ENCODE measurements around the gene USP49.

Gene USP49

DNA sequence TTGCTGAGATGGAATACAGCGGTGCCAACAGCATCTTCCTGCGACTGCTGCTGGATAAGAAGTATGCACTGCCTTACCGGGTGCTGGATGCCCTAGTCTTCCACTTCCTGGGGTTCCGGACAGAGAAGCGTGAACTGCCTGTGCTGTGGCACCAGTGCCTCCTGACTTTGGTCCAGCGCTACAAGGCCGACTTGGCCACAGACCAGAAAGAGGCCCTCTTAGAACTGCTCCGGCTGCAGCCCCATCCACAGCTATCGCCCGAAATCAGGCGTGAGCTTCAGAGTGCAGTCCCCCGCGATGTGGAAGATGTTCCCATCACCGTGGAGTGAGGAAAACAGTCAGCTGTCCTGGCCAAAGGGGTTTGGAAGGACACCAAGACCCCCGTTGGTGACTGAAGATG lies 37.2 kb upstream of the USP49 start:
- Histone ChIP-seq H3K4me3 (ENCODE audit: insufficient read depth, low read length, poor library complexity, severe bottlenecking) (no peak overlapping the region), H3K4me2 (ENCODE audit: low read depth, low read length, poor library complexity, severe bottlenecking) (no peak overlapping the region), H3K79me2 (ENCODE audit: insufficient read depth, low read length) (peaks cover 17% of the 10 kb centered on the region), H3K9me3 (ENCODE audit: insufficient read depth, low read length) (no peaks in the 10 kb centered on the region), H3K9me2 (replicated peaks; ENCODE audit: insufficient read depth, low read length) (no peaks in the 10 kb centered on the region), H3K9ac (ENCODE audit: low read length) (no peak overlapping the region), H3K27me3 (ENCODE audit: low read length) (no peaks in the 10 kb centered on the region), H4K20me1 (ENCODE audit: low read depth, low read length) (no peaks in the 10 kb centered on the region; the same call in 1 of the 2 replicates), H3F3A (ENCODE audit: insufficient read depth) (peaks cover 55% of the 10 kb centered on the region), H2AFZ (ENCODE audit: low read depth, low read length, severe bottlenecking) (no peak overlapping the region), H3K27ac (ENCODE audit: low read depth, low read length) (no peak overlapping the region), H3K36me3 (ENCODE audit: low read length) (peaks cover 41% of the 10 kb centered on the region)
- TF ChIP-seq, protein P1, sequence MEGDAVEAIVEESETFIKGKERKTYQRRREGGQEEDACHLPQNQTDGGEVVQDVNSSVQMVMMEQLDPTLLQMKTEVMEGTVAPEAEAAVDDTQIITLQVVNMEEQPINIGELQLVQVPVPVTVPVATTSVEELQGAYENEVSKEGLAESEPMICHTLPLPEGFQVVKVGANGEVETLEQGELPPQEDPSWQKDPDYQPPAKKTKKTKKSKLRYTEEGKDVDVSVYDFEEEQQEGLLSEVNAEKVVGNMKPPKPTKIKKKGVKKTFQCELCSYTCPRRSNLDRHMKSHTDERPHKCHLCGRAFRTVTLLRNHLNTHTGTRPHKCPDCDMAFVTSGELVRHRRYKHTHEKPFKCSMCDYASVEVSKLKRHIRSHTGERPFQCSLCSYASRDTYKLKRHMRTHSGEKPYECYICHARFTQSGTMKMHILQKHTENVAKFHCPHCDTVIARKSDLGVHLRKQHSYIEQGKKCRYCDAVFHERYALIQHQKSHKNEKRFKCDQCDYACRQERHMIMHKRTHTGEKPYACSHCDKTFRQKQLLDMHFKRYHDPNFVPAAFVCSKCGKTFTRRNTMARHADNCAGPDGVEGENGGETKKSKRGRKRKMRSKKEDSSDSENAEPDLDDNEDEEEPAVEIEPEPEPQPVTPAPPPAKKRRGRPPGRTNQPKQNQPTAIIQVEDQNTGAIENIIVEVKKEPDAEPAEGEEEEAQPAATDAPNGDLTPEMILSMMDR (IDR thresholded peaks at IDR 0.05; ENCODE audit: insufficient read depth, low read length, poor library complexity, severe bottlenecking): no peak
- no peak for TF ChIP-seq EZH2phosphoT487 (conservative IDR thresholded peaks at IDR 0.05; ENCODE audit: low read length)

- H3K27me3 ChIP-seq (ENCODE audit: low read length): no peaks in the 10 kb centered on the region
- H3K36me3 ChIP-seq (ENCODE audit: low read length): peaks cover 45% of the 10 kb centered on the region
- no peak for TF ChIP-seq EZH2phosphoT487 (conservative IDR thresholded peaks at IDR 0.05; ENCODE audit: low read length)
- TF ChIP-seq, protein P1 (IDR thresholded peaks at IDR 0.05; ENCODE audit: insufficient read depth, low read length, poor library complexity, severe bottlenecking): no peak
- no peak overlapping the region for H3K27ac ChIP-seq (ENCODE audit: low read depth, low read length)
- peaks cover 17% of the 10 kb centered on the region for H3K79me2 ChIP-seq (ENCODE audit: insufficient read depth, low read length)
- peaks cover 49% of the 10 kb centered on the region for H3F3A ChIP-seq (ENCODE audit: insufficient read depth)
- no peaks in the 10 kb centered on the region for H3K9me3 ChIP-seq (ENCODE audit: insufficient read depth, low read length)
- H4K20me1 ChIP-seq (ENCODE audit: low read depth, low read length): no peaks in the 10 kb centered on the region; the same call in 1 of the 2 replicates
- no peak overlapping the region for H3K9ac ChIP-seq (ENCODE audit: low read length)
- no peak overlapping the region for H2AFZ ChIP-seq (ENCODE audit: low read depth, low read length, severe bottlenecking)
- H3K4me3 ChIP-seq (ENCODE audit: insufficient read depth, low read length, poor library complexity, severe bottlenecking): no peak overlapping the region
- no peaks in the 10 kb centered on the region for H3K9me2 ChIP-seq (replicated peaks; ENCODE audit: insufficient read depth, low read length)
- H3K4me2 ChIP-seq (ENCODE audit: low read depth, low read length, poor library complexity, severe bottlenecking): no peak overlapping the region
Observed at GRCh38 chr6:41931792-41932191, 36.6 kb upstream of the USP49 start.

- Histone ChIP-seq H3K36me3 (ENCODE audit: low read length) (peaks cover 37% of the 10 kb centered on the region), H3K9me2 (replicated peaks; ENCODE audit: insufficient read depth, low read length) (no peaks in the 10 kb centered on the region), H3K9me3 (ENCODE audit: insufficient read depth, low read length) (no peaks in the 10 kb centered on the region), H3K27ac (ENCODE audit: low read depth, low read length) (no peak overlapping the region), H3F3A (ENCODE audit: insufficient read depth) (peaks cover 36% of the 10 kb centered on the region), H3K79me2 (ENCODE audit: insufficient read depth, low read length) (peaks cover 31% of the 10 kb centered on the region), H3K27me3 (ENCODE audit: low read length) (no peaks in the 10 kb centered on the region), H3K4me2 (ENCODE audit: low read depth, low read length, poor library complexity, severe bottlenecking) (no peak overlapping the region), H3K9ac (ENCODE audit: low read length) (no peak overlapping the region), H2AFZ (ENCODE audit: low read depth, low read length, severe bottlenecking) (no peak overlapping the region), H4K20me1 (ENCODE audit: low read depth, low read length) (peaks cover 2% of the 10 kb centered on the region; the same call in 1 of the 2 replicates), H3K4me3 (ENCODE audit: insufficient read depth, low read length, poor library complexity, severe bottlenecking) (no peak overlapping the region)
- TF ChIP-seq EZH2phosphoT487 (conservative IDR thresholded peaks at IDR 0.05; ENCODE audit: low read length): no peak
- TF ChIP-seq, protein P1 (IDR thresholded peaks at IDR 0.05; ENCODE audit: insufficient read depth, low read length, poor library complexity, severe bottlenecking): no peak
Observed at GRCh38 chr6:41929924-41930323, 34.7 kb upstream of the USP49 start.

Measured in SU-DHL-6 (cell line).